ENCODE data around the gene CTSE. TPM values are rescaled to one million over a fixed set of nuclear protein-coding genes. Genes with fewer than 3 reads are reported as not detected.

The CTSE gene
- total and polyA plus RNA-seq, 2 of the 8 experiments (the other 6 are each of a cell fraction or from before 2014, with no cell fraction given), result 0.03 TPM; not detected in 1

DNA sequence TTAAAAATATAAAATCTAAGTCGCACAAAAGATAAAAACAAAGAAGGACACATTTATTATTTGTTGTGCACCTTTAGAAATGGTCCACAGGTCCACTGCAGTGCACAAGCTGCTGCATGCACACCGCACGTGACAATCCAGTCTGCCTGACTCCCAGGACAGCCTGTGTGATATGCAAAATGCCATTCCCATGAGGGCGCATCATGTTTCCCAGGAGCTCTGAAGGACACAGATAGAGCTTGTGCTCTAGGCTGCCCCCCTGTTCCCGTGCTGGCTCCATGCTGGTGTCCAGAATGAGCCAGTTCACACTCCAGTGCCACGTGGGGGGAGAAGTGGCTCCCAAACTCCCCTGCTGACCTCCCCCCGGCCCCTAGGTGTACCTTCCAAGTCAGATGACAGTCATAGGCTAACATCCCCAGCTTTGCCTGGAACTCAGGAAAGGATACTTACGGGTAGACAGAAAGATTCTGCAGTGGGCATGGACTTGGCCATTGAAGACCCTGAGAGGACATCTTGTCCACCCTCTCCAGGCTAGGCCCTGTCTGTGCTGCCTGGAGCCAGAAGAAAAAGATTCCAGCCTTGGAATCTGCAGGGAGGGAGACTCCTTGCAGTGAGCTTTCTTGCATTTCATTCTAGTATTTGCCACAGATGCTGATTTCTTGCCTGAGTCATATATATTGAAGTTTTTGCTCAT is 46.8 kb downstream of the CTSE start:
- WGBS, 2 experiments (ENCODE audit: extremely low coverage in 1 of 2, insufficient coverage in 1 of 2, insufficient read length in 1 of 2, insufficient replicate concordance in 2 of 2, low coverage in 1 of 2, low lambda C conversion rate in 2 of 2, missing lambda C conversion rate in 1 of 2), result 75% methylated on average over 8 of the region's 8 CpGs; no CpG with 5 or more reads in 1 of the 2 experiments
- TF ChIP-seq, protein P1, sequence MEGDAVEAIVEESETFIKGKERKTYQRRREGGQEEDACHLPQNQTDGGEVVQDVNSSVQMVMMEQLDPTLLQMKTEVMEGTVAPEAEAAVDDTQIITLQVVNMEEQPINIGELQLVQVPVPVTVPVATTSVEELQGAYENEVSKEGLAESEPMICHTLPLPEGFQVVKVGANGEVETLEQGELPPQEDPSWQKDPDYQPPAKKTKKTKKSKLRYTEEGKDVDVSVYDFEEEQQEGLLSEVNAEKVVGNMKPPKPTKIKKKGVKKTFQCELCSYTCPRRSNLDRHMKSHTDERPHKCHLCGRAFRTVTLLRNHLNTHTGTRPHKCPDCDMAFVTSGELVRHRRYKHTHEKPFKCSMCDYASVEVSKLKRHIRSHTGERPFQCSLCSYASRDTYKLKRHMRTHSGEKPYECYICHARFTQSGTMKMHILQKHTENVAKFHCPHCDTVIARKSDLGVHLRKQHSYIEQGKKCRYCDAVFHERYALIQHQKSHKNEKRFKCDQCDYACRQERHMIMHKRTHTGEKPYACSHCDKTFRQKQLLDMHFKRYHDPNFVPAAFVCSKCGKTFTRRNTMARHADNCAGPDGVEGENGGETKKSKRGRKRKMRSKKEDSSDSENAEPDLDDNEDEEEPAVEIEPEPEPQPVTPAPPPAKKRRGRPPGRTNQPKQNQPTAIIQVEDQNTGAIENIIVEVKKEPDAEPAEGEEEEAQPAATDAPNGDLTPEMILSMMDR (IDR thresholded peaks at IDR 0.05; ENCODE audit: control extremely low read depth in 1 of 3, insufficient read depth in 1 of 3, low read depth in 1 of 3, low read length in 3 of 3), result peak in 1 of 3 experiments; percentile 4; a peak in 1 of 4 replicates
- TF ChIP-seq EP300 (IDR thresholded peaks at IDR 0.05; ENCODE audit: borderline replicate concordance in 1 of 2, low read depth in 2 of 2, low read length in 2 of 2), result no peak
- TF ChIP-seq TBP (IDR thresholded peaks at IDR 0.05; ENCODE audit: low read depth, low read length), result no peak
- TF ChIP-seq JUN (IDR thresholded peaks at IDR 0.05; ENCODE audit: low read depth, low read length), result 0 out of 2 replicates have a peak, but pooled peaks have one; percentile 15
- TF ChIP-seq SAP30 (IDR thresholded peaks at IDR 0.05; ENCODE audit: insufficient read depth, insufficient replicate concordance, low read length), result no peak
- TF ChIP-seq POLR2A (IDR thresholded peaks at IDR 0.05; ENCODE audit: control extremely low read depth in 1 of 2, low read depth in 2 of 2, low read length in 2 of 2), result no peak
- TF ChIP-seq CREB1 (IDR thresholded peaks at IDR 0.05), result no peak
- TF ChIP-seq, protein P2, sequence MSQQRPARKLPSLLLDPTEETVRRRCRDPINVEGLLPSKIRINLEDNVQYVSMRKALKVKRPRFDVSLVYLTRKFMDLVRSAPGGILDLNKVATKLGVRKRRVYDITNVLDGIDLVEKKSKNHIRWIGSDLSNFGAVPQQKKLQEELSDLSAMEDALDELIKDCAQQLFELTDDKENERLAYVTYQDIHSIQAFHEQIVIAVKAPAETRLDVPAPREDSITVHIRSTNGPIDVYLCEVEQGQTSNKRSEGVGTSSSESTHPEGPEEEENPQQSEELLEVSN (IDR thresholded peaks at IDR 0.05), result no peak
- Histone ChIP-seq H2BK12ac (ENCODE audit: low read depth, low read length) (no peak overlapping the region), H3K4ac (replicated peaks; ENCODE audit: insufficient read length, low read depth, low read length) (no peak overlapping the region), H2BK120ac (replicated peaks; ENCODE audit: low read depth, low read length) (no peak overlapping the region), H3K79me1 (ENCODE audit: low read depth, low read length) (peaks cover 5% of the 10 kb centered on the region), H3K36me3 (ENCODE audit: control insufficient read depth in 2 of 4, insufficient read depth in 4 of 4, low read length in 3 of 4) (no peaks in the 10 kb centered on the region; a peak in 1 of 8 replicates), H2AFZ (ENCODE audit: low read length) (no peak overlapping the region), H3K23me2 (ENCODE audit: low read depth, low read length) (peaks cover 27% of the 10 kb centered on the region), H3K27ac (ENCODE audit: low read depth, low read length) (no peak overlapping the region), H3K18ac (ENCODE audit: extremely low read depth, low read length) (no peak overlapping the region), H4K8ac (ENCODE audit: extremely low read depth, insufficient read depth, low read length) (peak overlapping the region; percentile 38; the same call in 1 of the 2 replicates), H2AK5ac (ENCODE audit: low read depth, low read length) (no peak overlapping the region), H4K91ac (replicated peaks; ENCODE audit: insufficient read length, low read length) (no peak overlapping the region), H4K5ac (ENCODE audit: insufficient read length, low read depth, low read length) (no peak overlapping the region), H3K9me3 (ENCODE audit: insufficient read depth in 2 of 2, low read depth in 1 of 2, low read length in 1 of 2) (peaks cover 0 to 4% of the 10 kb centered on the region in 2 experiments; a peak in 1 of 4 replicates), H2BK5ac (ENCODE audit: low read depth, low read length) (no peak overlapping the region), H3K4me2 (ENCODE audit: insufficient read depth in 1 of 2, low read depth in 2 of 2, low read length in 2 of 2) (no peak overlapping the region), H3K4me1 (replicated peaks in 1 of 4; ENCODE audit: control insufficient read depth in 3 of 4, insufficient read depth in 4 of 4, low read length in 3 of 4) (no peaks in the 10 kb centered on the region; a peak in 2 of 7 replicates), H3K14ac (ENCODE audit: insufficient read length) (no peak overlapping the region), H2BK15ac (ENCODE audit: low read length) (no peak overlapping the region), H4K20me1 (replicated peaks in 1 of 2; ENCODE audit: control insufficient read depth in 1 of 2, insufficient read depth in 2 of 2, low read length in 2 of 2) (peaks cover 0 to 27% of the 10 kb centered on the region in 2 experiments), H3K79me2 (ENCODE audit: control insufficient read depth in 1 of 2, insufficient read depth in 2 of 2, low read length in 2 of 2) (no peaks in the 10 kb centered on the region), H3K9ac (replicated peaks in 1 of 4; ENCODE audit: extremely low read depth in 1 of 4, low read depth in 3 of 4, low read length in 3 of 4) (no peak overlapping the region; a peak in 1 of 7 replicates), H3K23ac (ENCODE audit: insufficient read length) (no peak overlapping the region), H3K27me3 (replicated peaks in 1 of 4; ENCODE audit: control insufficient read depth in 3 of 4, extremely low read depth in 1 of 4, insufficient read depth in 3 of 4, low read length in 3 of 4) (no peaks in the 10 kb centered on the region; a peak in 1 of 7 replicates), H2BK20ac (ENCODE audit: low read length) (no peak overlapping the region), H3K4me3 (ENCODE audit: extremely low read depth in 1 of 4, insufficient read depth in 2 of 4, low read depth in 3 of 4, low read length in 4 of 4) (no peak overlapping the region), H3K56ac (replicated peaks; ENCODE audit: insufficient read length, low read depth, low read length) (no peak overlapping the region)
- no peak for DNase-seq (ENCODE audit: low read depth in 1 of 2, low spot score in 2 of 2)
- FAIRE-seq, result no peak
- ChIA-PET CTCF (ENCODE audit: partially characterized antibody) (interaction anchor here (0.6 to 13.6 kb wide), 77 partner anchors 9 to 448 kb away, joined by 3 to 394 read pairs (median 5); partner anchors contain the start of genes PM20D1, RAB29, RAB7B and SLC26A9), POLR2A (ENCODE audit: partially characterized antibody) (interaction anchor here (0.9 to 1.6 kb wide), 4 partner anchors 59 to 269 kb away, joined by 3 to 8 read pairs (median 3); no protein-coding TSS in a partner anchor)

Data from H1 (cell line).